Suprapubic skin (tissue), 4 donors: Measurements from ENCODE around the gene ACP6. TPM values are rescaled to one million over a fixed set of nuclear protein-coding genes. Genes with fewer than 3 reads are reported as not detected.

Experiments used
- DNase-seq, 2 donors: peaks; one replicate each; pipeline ENCODE4 v3.0.0-alpha.2; 2019; ENCODE audit warnings: low spot score in 2 of 2
- H3K27ac ChIP-seq: fragments of 200-600 bp; sonication (generic); one replicate; pipeline ENCODE4 v1.5.1; 2019
- H3K27me3 ChIP-seq: fragments of 200-600 bp; sonication (generic); one replicate; pipeline ENCODE4 v1.5.1; 2019
- H3K36me3 ChIP-seq: fragments of 200-600 bp; sonication (generic); one replicate; pipeline ENCODE4 v1.5.1; 2019
- H3K4me1 ChIP-seq: fragments of 200-600 bp; sonication (generic); one replicate; pipeline ENCODE4 v1.5.1; 2019
- H3K4me3 ChIP-seq: fragments of 200-600 bp; sonication (generic); one replicate; pipeline ENCODE4 v1.5.1; 2019; ENCODE audit warnings: mild to moderate bottlenecking
- H3K9me3 ChIP-seq: fragments of 200-600 bp; sonication (generic); one replicate; pipeline ENCODE4 v1.5.1; 2019
- EP300 ChIP-seq: sonication (generic); formaldehyde crosslinking; IDR thresholded peaks from one replicate; pipeline ENCODE4 v1.6.1; 2017; ENCODE audit warnings: antibody characterized with exemption
- POLR2A ChIP-seq, 2 donors: fragments of 450-650 bp; IDR thresholded peaks; one replicate each; pipeline ENCODE4 v1.6.1; 2017; ENCODE audit warnings: antibody characterized with exemption in 2 of 2, mild to moderate bottlenecking in 2 of 2, moderate library complexity in 2 of 2
- POLR2AphosphoS5 ChIP-seq, 3 donors: sonication (generic); formaldehyde crosslinking; IDR thresholded peaks; one replicate each; pipeline ENCODE4 v1.6.1; 2017; ENCODE audit warnings: antibody characterized with exemption in 3 of 3
- WGBS: methylation state at CpG from one replicate; pipeline ENCODE4 v1.1.5; 2018; 5-methylcytosine and 5-hydroxymethylcytosine counted together
- total RNA-seq, 4 donors: library from RNA; depleted of rRNA; stranded (reverse); fragments of >200 nt; gene quantifications; one replicate each; pipeline ENCODE4 v1.1.0, GENCODE V29; 2016
- TF ChIP-seq, protein P1 (sequence below), 2 donors: fragments of 200-600 bp in 1 of 2; fragments of 450-650 bp in 1 of 2; sonication (generic) in 1 of 2; IDR thresholded peaks; one replicate each; pipeline ENCODE4 v1.5.1; 2016 to 2019; ENCODE audit warnings: antibody characterized with exemption in 2 of 2, mild to moderate bottlenecking in 1 of 2, moderate library complexity in 1 of 2

ACP6 gene
- total RNA-seq, 4 donors from 2014 or later, result 10.4 to 46.2 (median 19.3) TPM

DNA sequence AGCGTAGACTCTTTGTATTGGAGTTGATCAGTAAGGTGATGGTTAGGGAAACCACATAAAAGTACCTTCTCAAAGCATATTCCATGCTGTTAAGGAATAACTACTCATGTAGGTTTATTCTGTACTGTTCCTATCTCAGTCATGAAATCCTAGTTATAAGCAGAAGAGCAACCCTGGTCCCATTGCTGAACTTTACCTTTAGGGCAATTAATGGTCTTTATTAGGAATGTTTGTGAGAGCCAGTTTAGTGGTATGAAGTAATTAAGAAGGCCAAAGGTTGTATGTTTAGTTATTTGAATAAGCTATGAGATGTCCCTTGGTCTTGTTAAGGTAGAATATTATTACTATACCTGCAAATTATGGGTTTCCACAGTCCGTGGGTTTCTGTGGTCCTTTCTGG, 44.0 kb downstream of the ACP6 start:
- no peak for DNase-seq

DNA sequence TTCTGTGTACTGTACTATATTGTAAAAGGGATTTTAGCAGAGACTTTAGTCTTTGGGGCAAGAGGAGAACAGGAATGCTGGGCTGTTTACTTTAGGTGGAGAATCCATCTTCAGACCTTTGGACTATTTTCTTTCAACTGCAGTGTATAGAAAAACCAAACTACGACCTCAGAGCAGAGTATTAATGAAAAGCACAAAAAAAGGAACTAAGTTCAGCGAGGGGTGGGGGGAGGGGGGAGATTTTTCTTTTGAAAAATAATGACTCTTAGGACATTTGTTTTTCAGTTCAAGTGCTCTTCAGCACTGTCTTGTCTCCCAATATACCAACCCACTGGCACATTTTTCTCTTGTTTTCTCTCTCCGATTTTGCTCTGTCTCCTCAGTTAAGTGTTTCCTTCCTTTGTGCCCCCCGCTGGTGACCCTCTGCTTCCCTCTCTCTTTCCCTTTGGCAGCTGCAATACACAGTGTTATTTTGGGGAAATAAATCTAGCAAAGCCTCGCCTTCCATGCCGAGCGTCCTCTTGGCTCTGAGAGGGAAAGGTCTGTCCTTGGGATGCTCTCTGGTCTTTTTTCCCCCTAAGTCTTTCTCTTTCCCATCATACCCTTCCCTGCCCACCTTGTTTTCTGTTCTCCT, 44.8 kb downstream of the ACP6 start:
- WGBS, result 55% methylated on average over 7 of the region's 7 CpGs
- TF ChIP-seq EP300 (no peak), POLR2AphosphoS5 (IDR thresholded peaks at IDR 0.05) (no peak), POLR2A (IDR thresholded peaks at IDR 0.05) (no peak)
- TF ChIP-seq, protein P1, sequence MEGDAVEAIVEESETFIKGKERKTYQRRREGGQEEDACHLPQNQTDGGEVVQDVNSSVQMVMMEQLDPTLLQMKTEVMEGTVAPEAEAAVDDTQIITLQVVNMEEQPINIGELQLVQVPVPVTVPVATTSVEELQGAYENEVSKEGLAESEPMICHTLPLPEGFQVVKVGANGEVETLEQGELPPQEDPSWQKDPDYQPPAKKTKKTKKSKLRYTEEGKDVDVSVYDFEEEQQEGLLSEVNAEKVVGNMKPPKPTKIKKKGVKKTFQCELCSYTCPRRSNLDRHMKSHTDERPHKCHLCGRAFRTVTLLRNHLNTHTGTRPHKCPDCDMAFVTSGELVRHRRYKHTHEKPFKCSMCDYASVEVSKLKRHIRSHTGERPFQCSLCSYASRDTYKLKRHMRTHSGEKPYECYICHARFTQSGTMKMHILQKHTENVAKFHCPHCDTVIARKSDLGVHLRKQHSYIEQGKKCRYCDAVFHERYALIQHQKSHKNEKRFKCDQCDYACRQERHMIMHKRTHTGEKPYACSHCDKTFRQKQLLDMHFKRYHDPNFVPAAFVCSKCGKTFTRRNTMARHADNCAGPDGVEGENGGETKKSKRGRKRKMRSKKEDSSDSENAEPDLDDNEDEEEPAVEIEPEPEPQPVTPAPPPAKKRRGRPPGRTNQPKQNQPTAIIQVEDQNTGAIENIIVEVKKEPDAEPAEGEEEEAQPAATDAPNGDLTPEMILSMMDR (IDR thresholded peaks at IDR 0.05), result no peak
- H3K27ac ChIP-seq, result no peak overlapping the region

More for the DNA sequence above, 44.0 kb downstream of the ACP6 start:
- Histone ChIP-seq H3K4me1 (no peaks in the 10 kb centered on the region), H3K27me3 (no peaks in the 10 kb centered on the region), H3K4me3 (no peak overlapping the region), H3K9me3 (no peaks in the 10 kb centered on the region), H3K36me3 (peaks cover 29% of the 10 kb centered on the region), H3K27ac (no peak overlapping the region)
- WGBS, result 92% methylated on average over 2 of the region's 2 CpGs
- TF ChIP-seq, protein P1 (IDR thresholded peaks at IDR 0.05), result no peak
- TF ChIP-seq EP300, result no peak

DNA sequence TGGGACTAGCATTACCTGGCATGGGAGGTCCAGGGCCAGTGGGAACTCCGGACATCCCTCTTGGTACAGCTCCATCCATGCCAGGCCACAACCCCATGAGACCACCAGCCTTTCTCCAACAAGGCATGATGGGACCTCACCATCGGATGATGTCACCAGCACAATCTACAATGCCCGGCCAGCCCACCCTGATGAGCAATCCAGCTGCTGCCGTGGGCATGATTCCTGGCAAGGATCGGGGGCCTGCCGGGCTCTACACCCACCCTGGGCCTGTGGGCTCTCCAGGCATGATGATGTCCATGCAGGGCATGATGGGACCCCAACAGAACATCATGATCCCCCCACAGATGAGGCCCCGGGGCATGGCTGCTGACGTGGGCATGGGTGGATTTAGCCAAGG, 45.8 kb downstream of the ACP6 start:
- Histone ChIP-seq H3K9me3 (no peaks in the 10 kb centered on the region), H3K4me3 (no peak overlapping the region), H3K27ac (no peak overlapping the region), H3K27me3 (no peaks in the 10 kb centered on the region), H3K36me3 (peaks cover 47% of the 10 kb centered on the region), H3K4me1 (no peaks in the 10 kb centered on the region)
- DNase-seq, result no peak
- 88% methylated on average over 5 of the region's 8 CpGs for WGBS
- TF ChIP-seq, protein P1 (IDR thresholded peaks at IDR 0.05), result no peak
- TF ChIP-seq EP300 (no peak), POLR2A (IDR thresholded peaks at IDR 0.05) (no peak), POLR2AphosphoS5 (IDR thresholded peaks at IDR 0.05) (no peak)

More for the DNA sequence above, 44.8 kb downstream of the ACP6 start:
- Histone ChIP-seq H3K36me3 (peaks cover 37% of the 10 kb centered on the region), H3K4me3 (no peak overlapping the region), H3K4me1 (no peaks in the 10 kb centered on the region), H3K27me3 (no peaks in the 10 kb centered on the region), H3K9me3 (no peaks in the 10 kb centered on the region)
- no peak for DNase-seq

DNA sequence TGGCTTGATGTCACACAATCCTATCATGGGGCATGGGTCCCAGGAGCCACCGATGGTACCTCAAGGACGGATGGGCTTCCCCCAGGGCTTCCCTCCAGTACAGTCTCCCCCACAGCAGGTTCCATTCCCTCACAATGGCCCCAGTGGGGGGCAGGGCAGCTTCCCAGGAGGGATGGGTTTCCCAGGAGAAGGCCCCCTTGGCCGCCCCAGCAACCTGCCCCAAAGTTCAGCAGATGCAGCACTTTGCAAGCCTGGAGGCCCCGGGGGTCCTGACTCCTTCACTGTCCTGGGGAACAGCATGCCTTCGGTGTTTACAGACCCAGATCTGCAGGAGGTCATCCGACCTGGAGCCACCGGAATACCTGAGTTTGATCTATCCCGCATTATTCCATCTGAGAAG, 46.3 kb downstream of the ACP6 start:
- no peak overlapping the region for H3K27ac ChIP-seq
- no peak overlapping the region for H3K4me3 ChIP-seq
- TF ChIP-seq EP300 (no peak), POLR2AphosphoS5 (IDR thresholded peaks at IDR 0.05) (no peak), POLR2A (IDR thresholded peaks at IDR 0.05) (no peak)
- TF ChIP-seq, protein P1 (IDR thresholded peaks at IDR 0.05), result no peak
- DNase-seq, result no peak
- H3K36me3 ChIP-seq, result peaks cover 52% of the 10 kb centered on the region
- H3K27me3 ChIP-seq, result no peaks in the 10 kb centered on the region
- no peaks in the 10 kb centered on the region for H3K9me3 ChIP-seq
- WGBS, result 98% methylated on average over 8 of the region's 8 CpGs
- no peaks in the 10 kb centered on the region for H3K4me1 ChIP-seq

DNA sequence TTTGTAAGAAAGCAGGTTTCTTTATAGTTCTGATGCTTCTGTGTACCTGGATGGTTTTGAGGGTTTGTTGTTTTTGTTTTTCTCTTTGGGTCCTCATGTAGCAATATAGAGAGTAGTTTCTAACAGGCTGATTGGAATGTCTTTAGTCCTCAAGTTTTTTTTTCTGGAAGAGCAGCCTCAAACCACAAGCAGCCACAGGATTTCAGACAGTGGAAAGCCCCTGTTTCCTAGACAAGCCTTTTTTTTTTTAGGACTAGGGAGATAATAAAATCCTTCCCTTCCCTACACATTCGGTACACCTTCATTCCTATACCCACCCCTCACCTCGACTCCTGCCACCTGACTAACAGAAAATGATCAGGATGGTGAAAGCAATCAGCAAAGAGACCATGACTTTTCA, 47.6 kb downstream of the ACP6 start:
- Histone ChIP-seq H3K36me3 (peaks cover 61% of the 10 kb centered on the region), H3K27ac (no peak overlapping the region), H3K4me1 (no peaks in the 10 kb centered on the region), H3K4me3 (no peak overlapping the region), H3K27me3 (no peaks in the 10 kb centered on the region), H3K9me3 (no peaks in the 10 kb centered on the region)
- WGBS, result 56% methylated on average over 2 of the region's 2 CpGs
- no peak for DNase-seq
- TF ChIP-seq EP300 (no peak), POLR2AphosphoS5 (IDR thresholded peaks at IDR 0.05) (no peak), POLR2A (IDR thresholded peaks at IDR 0.05) (no peak)
- TF ChIP-seq, protein P1 (IDR thresholded peaks at IDR 0.05), result no peak
